Esophagus muscularis mucosa (tissue), 4 donors: ENCODE data around the gene BRF1.

Experiments used
- EP300 ChIP-seq: sonication (generic); formaldehyde crosslinking; IDR thresholded peaks from one replicate; pipeline ENCODE4 v1.6.1; 2017; ENCODE audit warnings: antibody characterized with exemption
- POLR2A ChIP-seq: fragments of 450-650 bp; IDR thresholded peaks from one replicate; pipeline ENCODE4 v1.6.1; 2017; ENCODE audit warnings: antibody characterized with exemption, moderate library complexity, mild to moderate bottlenecking, low read depth
- POLR2AphosphoS5 ChIP-seq, 2 donors: sonication (generic); formaldehyde crosslinking; IDR thresholded peaks; one replicate each; pipeline ENCODE4 v1.6.1; 2017; ENCODE audit warnings: antibody characterized with exemption in 2 of 2
- TF ChIP-seq, protein P1 (sequence below), 3 experiments: fragments of 200-600 bp in 2 of 3; fragments of 450-650 bp in 1 of 3; sonication (generic) in 2 of 3; IDR thresholded peaks; one replicate each; pipeline ENCODE4 v1.5.1; 2017 to 2019; ENCODE audit warnings: antibody characterized with exemption in 3 of 3, mild to moderate bottlenecking in 2 of 3, moderate library complexity in 1 of 3

DNA sequence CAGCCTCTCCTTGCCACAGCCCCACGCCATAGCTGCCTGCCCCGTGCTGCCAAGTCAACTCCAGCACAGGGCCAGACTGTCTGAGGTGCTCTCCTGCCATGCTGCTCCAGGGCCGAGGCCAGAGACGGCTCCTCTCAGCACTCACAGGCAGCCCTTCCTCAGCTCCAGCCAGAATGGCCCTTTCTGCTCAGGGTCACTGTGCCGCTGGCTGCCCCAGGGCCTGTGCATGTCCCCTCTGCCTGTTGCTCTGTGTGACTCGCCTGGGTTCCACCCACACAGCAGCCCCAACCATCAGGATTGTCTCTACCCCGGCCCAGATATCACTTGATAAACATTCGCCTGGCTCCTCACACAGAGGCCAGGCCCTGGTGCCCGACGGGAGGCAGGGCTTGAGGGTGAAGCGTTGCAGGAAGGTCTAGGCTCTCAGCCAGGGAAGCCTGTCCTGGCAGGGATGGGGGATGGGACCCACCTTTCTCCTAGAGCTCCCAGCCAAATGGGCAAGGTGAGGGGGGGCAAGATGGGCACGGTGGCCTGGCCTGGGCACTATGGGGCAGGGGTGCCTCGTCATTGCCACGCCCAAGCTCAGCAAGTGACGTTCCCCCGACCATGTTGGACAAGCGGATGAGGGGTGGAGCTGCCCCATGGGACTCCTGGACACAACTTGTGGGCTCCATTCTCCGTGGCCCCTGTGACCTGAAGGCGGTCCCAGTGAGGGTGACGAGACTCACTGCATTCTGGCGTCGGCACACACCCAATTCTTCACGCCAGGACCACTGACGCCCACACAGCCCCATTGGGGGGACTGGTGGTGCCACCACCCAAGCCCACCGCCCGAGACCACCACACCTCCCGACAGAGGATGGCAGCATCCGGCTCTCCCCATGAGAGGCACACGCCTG lies 79.9 kb downstream of the BRF1 start:
- TF ChIP-seq, protein P1, sequence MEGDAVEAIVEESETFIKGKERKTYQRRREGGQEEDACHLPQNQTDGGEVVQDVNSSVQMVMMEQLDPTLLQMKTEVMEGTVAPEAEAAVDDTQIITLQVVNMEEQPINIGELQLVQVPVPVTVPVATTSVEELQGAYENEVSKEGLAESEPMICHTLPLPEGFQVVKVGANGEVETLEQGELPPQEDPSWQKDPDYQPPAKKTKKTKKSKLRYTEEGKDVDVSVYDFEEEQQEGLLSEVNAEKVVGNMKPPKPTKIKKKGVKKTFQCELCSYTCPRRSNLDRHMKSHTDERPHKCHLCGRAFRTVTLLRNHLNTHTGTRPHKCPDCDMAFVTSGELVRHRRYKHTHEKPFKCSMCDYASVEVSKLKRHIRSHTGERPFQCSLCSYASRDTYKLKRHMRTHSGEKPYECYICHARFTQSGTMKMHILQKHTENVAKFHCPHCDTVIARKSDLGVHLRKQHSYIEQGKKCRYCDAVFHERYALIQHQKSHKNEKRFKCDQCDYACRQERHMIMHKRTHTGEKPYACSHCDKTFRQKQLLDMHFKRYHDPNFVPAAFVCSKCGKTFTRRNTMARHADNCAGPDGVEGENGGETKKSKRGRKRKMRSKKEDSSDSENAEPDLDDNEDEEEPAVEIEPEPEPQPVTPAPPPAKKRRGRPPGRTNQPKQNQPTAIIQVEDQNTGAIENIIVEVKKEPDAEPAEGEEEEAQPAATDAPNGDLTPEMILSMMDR (IDR thresholded peaks at IDR 0.05): no peak
- TF ChIP-seq POLR2AphosphoS5 (IDR thresholded peaks at IDR 0.05) (no peak), POLR2A (no peak), EP300 (no peak)
